Mucosa of gallbladder (tissue), 1 donor: ENCODE measurements around the gene CDH26. TPM values are rescaled to one million over a fixed set of nuclear protein-coding genes. Genes with fewer than 3 reads are reported as not detected.

Experiments
- DNase-seq: peaks from one replicate; pipeline ENCODE4 v3.0.0-alpha.2; 2020; ENCODE audit warnings: low spot score
- total RNA-seq: library from RNA; stranded (reverse); gene quantifications from one replicate; pipeline ENCODE4 v1.2.1, GENCODE V29; 2021
- donor health status: DM: no; HTN: no; CAD: no.

CDH26 gene
- total RNA-seq, 1 donor from 2014 or later, result 3.3 TPM

GRCh38 chr20:60062431-60063047, 104.3 kb downstream of the CDH26 start:
- DNase-seq, result no peak

- no peak for DNase-seq
Observed at GRCh38 chr20:60063048-60063451, 104.8 kb downstream of the CDH26 start.

- no peak for DNase-seq
Observed at GRCh38 chr20:60063739-60064380, 105.6 kb downstream of the CDH26 start.

Other genes starting within 250 kb of the CDH26 start
- gene SYCP2, start 24.8 kb upstream of the CDH26 start, total RNA-seq, result 9.5 TPM
- gene PPP1R3D, start 18.1 kb upstream of the CDH26 start, total RNA-seq, result 16.9 TPM
- gene FAM217B, start 18.0 kb upstream of the CDH26 start, total RNA-seq, result 12.8 TPM